GM18951 (cell line): ENCODE data around the gene MAP1LC3B2.
"Not testable (repeated sequence)": the region's sequence is repeated elsewhere in the genome, so short reads cannot be mapped to it uniquely, and the experiment has no call there.

ENCODE experiments used
- POLR2A ChIP-seq: IDR thresholded peaks from 4 replicates; pipeline ENCODE4 v1.6.1; 2011; ENCODE audit warnings: mild to moderate bottlenecking; ENCODE audit not compliant: insufficient read length, insufficient read depth; ENCODE audit errors: extremely low read depth
- in situ Hi-C: fragments of 300-500 bp; cut with MboI; formaldehyde crosslinking; loops from one replicate; pipeline ENCODE4 v1.12.0; 2022; ENCODE audit warnings: low sequenced_read_pairs, mixed read lengths, inconsistent platforms; ENCODE audit not compliant: unreplicated experiment

MAP1LC3B2 gene

GRCh38 chr12:116556964-116557698, 2.0 kb upstream of the MAP1LC3B2 start:
- in situ Hi-C loops = no loop called here

GRCh38 chr12:116558280-116559161, 660 bp upstream of the MAP1LC3B2 start:
- in situ Hi-C loops = no loop called here
- TF ChIP-seq POLR2A = no peak

More at GRCh38 chr12:116556964-116557698, 2.0 kb upstream of the MAP1LC3B2 start:
- no peak for TF ChIP-seq POLR2A

GRCh38 chr12:116561181-116561821, 2.1 kb downstream of the MAP1LC3B2 start:
- in situ Hi-C loops = no loop called here
- no peak for TF ChIP-seq POLR2A

GRCh38 chr12:116562090-116562489, 2.9 kb downstream of the MAP1LC3B2 start:
- in situ Hi-C loops = no loop called here
- no peak for TF ChIP-seq POLR2A

GRCh38 chr12:116563262-116563661, 4.1 kb downstream of the MAP1LC3B2 start:
- TF ChIP-seq POLR2A = no peak
- in situ Hi-C loops = no loop called here

- no peak for TF ChIP-seq POLR2A
- in situ Hi-C loops = no loop called here
Measured at GRCh38 chr12:116564080-116564479, 4.9 kb downstream of the MAP1LC3B2 start.

GRCh38 chr12:116565221-116565620, 6.0 kb downstream of the MAP1LC3B2 start:
- in situ Hi-C loops = not testable (repeated sequence)

- in situ Hi-C loops = no loop called here
- no peak for TF ChIP-seq POLR2A
Measured at GRCh38 chr12:116565963-116566362, 6.8 kb downstream of the MAP1LC3B2 start.

- TF ChIP-seq POLR2A = no peak
- in situ Hi-C loops = no loop called here
Measured at GRCh38 chr12:116568203-116568602, 9.0 kb downstream of the MAP1LC3B2 start.

GRCh38 chr12:116571089-116571488, 11.9 kb downstream of the MAP1LC3B2 start:
- TF ChIP-seq POLR2A = no peak
- in situ Hi-C loops = no loop called here

GRCh38 chr12:116573776-116574175, 14.6 kb downstream of the MAP1LC3B2 start:
- no peak for TF ChIP-seq POLR2A
- in situ Hi-C loops = no loop called here

GRCh38 chr12:116575754-116576153, 16.6 kb downstream of the MAP1LC3B2 start:
- in situ Hi-C loops = not testable (repeated sequence)

- no peak for TF ChIP-seq POLR2A
- in situ Hi-C loops = no loop called here
Measured at GRCh38 chr12:116577154-116577561, 18.0 kb downstream of the MAP1LC3B2 start.

- in situ Hi-C loops = no loop called here
- TF ChIP-seq POLR2A = no peak
Measured at GRCh38 chr12:116578051-116578450, 18.9 kb downstream of the MAP1LC3B2 start.

- in situ Hi-C loops = no loop called here
- no peak for TF ChIP-seq POLR2A
Measured at GRCh38 chr12:116582610-116583009, 23.4 kb downstream of the MAP1LC3B2 start.
